PC-9 (cell line): Measurements from ENCODE around the gene CPT1C. TPM values are rescaled to one million over a fixed set of nuclear protein-coding genes. Genes with fewer than 3 reads are reported as not detected.

ENCODE experiments used
- BruUV-seq: library from RNA; stranded (reverse); fragments of 400-500 nt; replicated peaks from 2 replicates; lab custom pipeline; 2021; lab: Mats Ljungman, UMichigan
- CTCF ChIA-PET: fragments of 300-600 bp; sonication (Branson Sonifier 250); formaldehyde crosslinking; loops from one replicate; lab custom pipeline; 2022; ENCODE audit warnings: antibody characterized with exemption; lab: Charles Lee
- POLR2A ChIA-PET: fragments of 300-600 bp; sonication (Branson Sonifier 250); formaldehyde crosslinking; loops from one replicate; lab custom pipeline; 2022; ENCODE audit warnings: antibody characterized with exemption; ENCODE audit not compliant: unreplicated experiment; lab: Charles Lee
- DNase-seq, 2 experiments: peaks; one replicate each; pipeline versions ENCODE4 v3.0.0 to v3.0.0-alpha.2; 2015 to 2022; ENCODE audit warnings: mixed read lengths in 1 of 2
- H2AFZ ChIP-seq: fragments of 200-600 bp; sonication (generic); 2 replicates; pipeline ENCODE4 v1.8.1; 2017; ENCODE audit warnings: antibody characterized with exemption
- H3F3A ChIP-seq: fragments of 200-600 bp; sonication (generic); 2 replicates; pipeline ENCODE4 v1.8.1; 2017; ENCODE audit warnings: antibody characterized with exemption, mild to moderate bottlenecking, low read depth; ENCODE audit not compliant: insufficient read depth
- H3K27ac ChIP-seq: fragments of 200-600 bp; sonication (generic); 2 replicates; pipeline ENCODE4 v1.6.1; 2016; ENCODE audit warnings: mixed run types
- H3K27me3 ChIP-seq: fragments of 200-600 bp; sonication (generic); 2 replicates; pipeline ENCODE4 v1.6.1; 2016; ENCODE audit warnings: low read depth, mixed run types; ENCODE audit not compliant: insufficient read depth
- H3K36me3 ChIP-seq: fragments of 200-600 bp; sonication (generic); 2 replicates; pipeline ENCODE4 v1.6.1; 2016; ENCODE audit warnings: low read depth, mixed run types
- H3K4me1 ChIP-seq: fragments of 200-600 bp; sonication (generic); replicated peaks from 2 replicates; pipeline ENCODE4 v1.6.1; 2016; ENCODE audit warnings: mixed run types; ENCODE audit not compliant: insufficient read depth
- H3K4me2 ChIP-seq: fragments of 200-600 bp; sonication (generic); 2 replicates; pipeline ENCODE4 v1.6.1; 2017; ENCODE audit warnings: mixed run types
- H3K4me3 ChIP-seq: fragments of 200-600 bp; sonication (generic); 2 replicates; pipeline ENCODE4 v1.6.1; 2016; ENCODE audit warnings: mixed run types
- H3K79me2 ChIP-seq: fragments of 200-600 bp; sonication (generic); 2 replicates; pipeline ENCODE4 v1.6.1; 2017; ENCODE audit warnings: low read depth, mixed run types
- H3K9me2 ChIP-seq: fragments of 200-600 bp; sonication (generic); 2 replicates; pipeline ENCODE4 v1.8.1; 2017; ENCODE audit warnings: mild to moderate bottlenecking; ENCODE audit not compliant: insufficient read depth
- H3K9me3 ChIP-seq: fragments of 200-600 bp; sonication (generic); 2 replicates; pipeline ENCODE4 v1.8.1; 2016; ENCODE audit warnings: low read depth; ENCODE audit not compliant: insufficient read depth
- H4K20me1 ChIP-seq: fragments of 200-600 bp; sonication (generic); 2 replicates; pipeline ENCODE4 v1.8.1; 2017; ENCODE audit not compliant: insufficient read depth
- CTCF ChIP-seq: fragments of 200-600 bp; sonication (generic); conservative IDR thresholded peaks from 2 replicates; pipeline ENCODE4 v1.6.1; 2017; ENCODE audit warnings: mixed run types, antibody characterized with exemption, mild to moderate bottlenecking, moderate library complexity
- EZH2 ChIP-seq: fragments of 200-600 bp; sonication (generic); IDR thresholded peaks from 2 replicates; pipeline ENCODE4 v1.8.0; 2017; ENCODE audit warnings: antibody characterized with exemption, low read depth
- intact Hi-C: fragments of 100-400 bp; cut with micrococcal nuclease; formaldehyde crosslinking; loops from one replicate; pipeline ENCODE4 v1.10.0; 2022; ENCODE audit not compliant: unreplicated experiment
- total RNA-seq: library from RNA; stranded (reverse); gene quantifications from 2 replicates; pipeline ENCODE4 v1.2.3, GENCODE V29; 2021

Gene CPT1C
- total RNA-seq, 1 experiment from 2014 or later, result 1.7 TPM

GRCh38 chr19:49692147-49692506, 1.2 kb downstream of the CPT1C start:
- Histone ChIP-seq H3K9me2 (no peaks in the 10 kb centered on the region), H3K4me1 (no peaks in the 10 kb centered on the region), H3K4me2 (no peak overlapping the region), H3K4me3 (no peak overlapping the region), H3K9me3 (no peaks in the 10 kb centered on the region), H3K27me3 (no peaks in the 10 kb centered on the region), H3K79me2 (no peaks in the 10 kb centered on the region), H3K27ac (no peak overlapping the region), H3K36me3 (no peaks in the 10 kb centered on the region; the same call in 1 of the 2 replicates), H2AFZ (no peak overlapping the region), H3F3A (peaks cover 34% of the 10 kb centered on the region; the same call in 1 of the 2 replicates), H4K20me1 (peaks cover 32% of the 10 kb centered on the region)
- ChIA-PET CTCF (no interaction called here), POLR2A (interaction anchor here (0.6 kb wide), 1 partner anchor 119 kb away, joined by 4 read pairs; no protein-coding TSS in a partner anchor)
- no peak for DNase-seq
- TF ChIP-seq EZH2, result no peak
- TF ChIP-seq CTCF, result no peak
- BruUV-seq, result no TSS peak
- intact Hi-C loops, result no loop called here

- no peaks in the 10 kb centered on the region for H3K27me3 ChIP-seq
- ChIA-PET POLR2A (interaction anchor here (0.6 kb wide), 2 partner anchors 53 to 223 kb away, joined by 6 to 36 read pairs; no protein-coding TSS in a partner anchor), CTCF (no interaction called here)
- no peak overlapping the region for H3K4me2 ChIP-seq
- H3K36me3 ChIP-seq, result no peaks in the 10 kb centered on the region
- H3K27ac ChIP-seq, result no peak overlapping the region
- H3K4me1 ChIP-seq, result no peaks in the 10 kb centered on the region
- H3K4me3 ChIP-seq, result no peak overlapping the region
- no peaks in the 10 kb centered on the region for H3K9me3 ChIP-seq
- H3K79me2 ChIP-seq, result no peaks in the 10 kb centered on the region
- no peaks in the 10 kb centered on the region for H4K20me1 ChIP-seq
- H2AFZ ChIP-seq, result no peak overlapping the region
- no peaks in the 10 kb centered on the region for H3K9me2 ChIP-seq
- no peak for TF ChIP-seq CTCF
- TF ChIP-seq EZH2, result no peak
- no TSS peak for BruUV-seq
- H3F3A ChIP-seq, result peaks cover 20% of the 10 kb centered on the region; the same call in 1 of the 2 replicates
- intact Hi-C loops, result no loop called here
- no peak for DNase-seq
Measured at GRCh38 chr19:49696115-49696514, 5.2 kb downstream of the CPT1C start.

GRCh38 chr19:49696865-49697264, 5.9 kb downstream of the CPT1C start:
- intact Hi-C loops, result no loop called here
- no TSS peak for BruUV-seq
- H4K20me1 ChIP-seq, result no peaks in the 10 kb centered on the region
- no peak overlapping the region for H3K27ac ChIP-seq
- H3K9me2 ChIP-seq, result no peaks in the 10 kb centered on the region
- H3K36me3 ChIP-seq, result no peaks in the 10 kb centered on the region
- no peak for TF ChIP-seq EZH2
- peaks cover 20% of the 10 kb centered on the region; the same call in 1 of the 2 replicates for H3F3A ChIP-seq
- H3K27me3 ChIP-seq, result no peaks in the 10 kb centered on the region
- no peak overlapping the region for H3K4me3 ChIP-seq
- H2AFZ ChIP-seq, result no peak overlapping the region
- DNase-seq, result no peak
- ChIA-PET POLR2A (no interaction called here), CTCF (no interaction called here)
- H3K4me2 ChIP-seq, result no peak overlapping the region
- no peaks in the 10 kb centered on the region for H3K4me1 ChIP-seq
- H3K9me3 ChIP-seq, result no peaks in the 10 kb centered on the region
- H3K79me2 ChIP-seq, result no peaks in the 10 kb centered on the region

GRCh38 chr19:49699364-49699763, 8.4 kb downstream of the CPT1C start:
- ChIA-PET POLR2A (interaction anchor here (0.5 kb wide), 1 partner anchor 65 kb away, joined by 11 read pairs; no protein-coding TSS in a partner anchor), CTCF (interaction anchor here (0.7 kb wide), 1 partner anchor 19 kb away, joined by 8 read pairs; no protein-coding TSS in a partner anchor)
- Histone ChIP-seq H3F3A (peaks cover 18% of the 10 kb centered on the region; the same call in 1 of the 2 replicates), H3K9me3 (no peaks in the 10 kb centered on the region), H3K4me1 (no peaks in the 10 kb centered on the region), H3K4me3 (no peak overlapping the region), H3K36me3 (no peaks in the 10 kb centered on the region), H2AFZ (no peak overlapping the region), H3K79me2 (no peaks in the 10 kb centered on the region), H4K20me1 (no peaks in the 10 kb centered on the region), H3K27me3 (no peaks in the 10 kb centered on the region), H3K27ac (no peak overlapping the region), H3K4me2 (no peak overlapping the region), H3K9me2 (no peaks in the 10 kb centered on the region)
- no peak for DNase-seq
- TF ChIP-seq CTCF (no peak), EZH2 (no peak)
- intact Hi-C loops, result no loop called here
- BruUV-seq, result no TSS peak
